ENCODE results near the gene SLC7A11.
"Not testable (repeated sequence)": the region's sequence is repeated elsewhere in the genome, so short reads cannot be mapped to it uniquely, and the experiment has no call there.

Gene SLC7A11

DNA sequence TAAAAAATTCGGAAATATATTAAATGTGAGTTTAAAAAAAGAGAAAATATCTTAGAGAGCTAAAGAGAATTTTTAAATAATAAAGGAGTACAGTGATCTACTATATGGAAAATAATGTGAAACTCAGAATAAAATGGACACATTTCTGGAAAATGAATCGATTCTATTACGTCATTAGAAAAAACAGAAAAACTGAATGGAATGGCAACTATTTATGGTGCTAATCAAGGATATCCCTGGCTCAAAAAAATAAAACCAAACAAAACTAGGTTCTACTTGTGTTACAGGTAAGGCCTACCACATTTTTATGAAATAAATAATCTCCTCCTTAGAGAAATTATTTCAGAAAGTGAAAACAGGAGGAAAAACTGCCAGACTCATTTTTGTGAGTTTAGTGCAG is 5.5 kb upstream of the SLC7A11 start:
- TF ChIP-seq ZFX (IDR thresholded peaks at IDR 0.05) (no peak), CTCF (conservative IDR thresholded peaks at IDR 0.05) (no peak)

DNA sequence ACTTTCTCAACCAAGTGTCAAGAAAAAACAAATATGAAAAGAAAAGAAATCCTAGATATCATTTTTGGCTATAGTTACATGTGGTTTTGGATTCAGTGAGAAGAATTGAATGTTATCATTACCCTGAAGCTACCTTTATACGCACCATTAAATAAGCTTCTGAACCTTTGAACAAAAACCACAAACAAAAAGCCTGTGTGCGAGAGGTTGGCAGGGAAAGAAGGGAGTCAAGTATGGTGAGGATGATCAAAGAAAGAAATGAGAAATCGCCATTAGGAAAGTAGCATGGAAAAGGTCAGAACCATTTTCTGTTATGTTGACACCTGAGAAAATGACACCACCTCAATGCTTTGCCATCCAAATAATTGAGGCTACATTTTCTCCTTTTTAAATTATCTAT is 1.2 kb upstream of the SLC7A11 start:
- TF ChIP-seq CTCF (conservative IDR thresholded peaks at IDR 0.05) (no peak), ZFX (IDR thresholded peaks at IDR 0.05) (no peak)

More for the DNA sequence above, 5.5 kb upstream of the SLC7A11 start:
- no peak overlapping the region for H3K27ac ChIP-seq

GRCh38 chr4:138242834-138243156 is 646 bp upstream of the SLC7A11 start:
- no peak overlapping the region for H3K27ac ChIP-seq
- TF ChIP-seq ZFX (IDR thresholded peaks at IDR 0.05) = no peak
- TF ChIP-seq CTCF (conservative IDR thresholded peaks at IDR 0.05) = no peak

More for the DNA sequence above, 1.2 kb upstream of the SLC7A11 start:
- no peak overlapping the region for H3K27ac ChIP-seq

DNA sequence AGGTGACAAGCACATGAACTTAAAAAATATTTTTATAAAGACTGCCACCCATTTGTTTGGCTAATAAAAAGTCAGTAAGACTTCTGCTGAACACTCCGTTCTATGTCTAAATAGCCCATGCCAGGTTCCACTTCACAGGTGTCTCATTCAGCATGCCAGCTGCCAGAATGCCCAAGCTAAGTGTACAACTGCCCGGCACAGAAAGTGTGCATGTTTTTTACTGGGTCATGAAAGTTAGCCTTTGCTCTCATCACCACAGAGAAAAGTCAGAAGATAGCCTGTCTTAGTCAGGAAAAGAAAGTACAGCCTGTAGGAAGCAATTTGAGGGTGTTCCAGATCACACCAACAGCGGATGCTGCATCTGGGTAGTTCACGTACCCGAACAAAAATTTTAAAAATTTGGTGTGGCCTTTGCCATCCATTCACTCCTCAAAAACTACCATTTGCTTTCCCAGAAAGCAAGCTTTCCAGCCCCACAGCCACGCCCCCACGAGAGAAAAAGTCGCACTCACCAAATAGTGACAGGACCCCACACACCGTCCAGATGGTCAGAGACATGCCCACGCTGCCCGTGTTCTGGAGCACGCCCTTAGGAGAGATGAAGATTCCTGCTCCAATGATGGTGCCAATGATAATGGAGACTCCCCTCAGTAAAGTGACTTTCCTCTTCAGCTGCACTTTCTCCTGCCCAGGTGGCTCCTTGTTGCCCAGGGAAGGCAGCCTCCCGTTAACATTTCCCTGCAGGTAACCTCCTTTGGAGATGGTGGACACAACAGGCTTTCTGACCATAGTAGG is 671 bp downstream of the SLC7A11 start:
- peak overlapping the region; percentile 88 for H3K27ac ChIP-seq
- no peak for TF ChIP-seq CTCF (conservative IDR thresholded peaks at IDR 0.05)
- TF ChIP-seq ZFX (IDR thresholded peaks at IDR 0.05) = no peak

GRCh38 chr4:138239491-138239890 is 2.7 kb downstream of the SLC7A11 start:
- H3K27ac ChIP-seq = no peak overlapping the region
- no peak for TF ChIP-seq CTCF (conservative IDR thresholded peaks at IDR 0.05)
- no peak for TF ChIP-seq ZFX (IDR thresholded peaks at IDR 0.05)

- no peak overlapping the region for H3K27ac ChIP-seq
- TF ChIP-seq CTCF (conservative IDR thresholded peaks at IDR 0.05) = no peak
- no peak for TF ChIP-seq ZFX (IDR thresholded peaks at IDR 0.05)
These were observed 3.4 kb downstream of the SLC7A11 start for GRCh38 chr4:138238521-138239292.

DNA sequence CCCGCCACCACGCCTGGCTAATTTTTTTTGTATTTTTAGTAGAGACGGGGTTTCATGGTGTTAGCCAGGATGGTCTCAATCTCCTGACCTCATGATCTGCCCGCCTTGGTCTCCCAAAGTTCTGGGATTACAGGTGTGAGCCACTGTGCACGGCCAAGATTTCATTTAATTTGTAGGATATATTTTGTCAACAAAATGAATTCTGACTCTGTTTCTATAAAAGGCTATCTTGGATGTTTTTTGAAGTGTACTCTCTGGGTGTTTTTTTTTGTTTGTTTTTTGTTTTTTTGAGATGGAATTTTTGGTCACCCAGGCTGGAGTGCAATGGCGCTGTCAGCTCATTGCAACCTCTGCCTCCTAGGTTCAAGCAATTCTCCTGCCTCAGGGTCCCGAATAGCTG is 5.0 kb downstream of the SLC7A11 start:
- H3K27ac ChIP-seq = not testable (repeated sequence)

Measured in C4-2B (cell line).